Keratinocyte (primary cell): ENCODE results near the gene ATG4B.

Experiments used
- CTCF ChIP-seq, 3 experiments: IDR thresholded peaks in 1 of 3; conservative IDR thresholded peaks in 1 of 3; optimal IDR thresholded peaks in 1 of 3; 2 replicates in 2 of 3; 3 replicates in 1 of 3; pipeline versions ENCODE3 to v1.5.1; 2011; ENCODE audit warnings: low read length in 3 of 3, mild to moderate bottlenecking in 3 of 3, moderate library complexity in 2 of 3, control low read depth in 1 of 3, inconsistent platforms in 1 of 3; ENCODE audit not compliant: insufficient read depth in 2 of 3; ENCODE audit errors: extremely low read depth in 1 of 3
- EZH2 ChIP-seq: IDR thresholded peaks from one replicate; pipeline ENCODE4 v1.6.1; 2012; ENCODE audit warnings: inconsistent platforms, mild to moderate bottlenecking, low read length, moderate library complexity

- TF ChIP-seq CTCF (optimal IDR thresholded peaks at IDR 0.05 in 1 of 3, IDR thresholded peaks at IDR 0.05 in 1 of 3, conservative IDR thresholded peaks at IDR 0.05 in 1 of 3; ENCODE audit: extremely low read depth in 1 of 3, insufficient read depth in 2 of 3, low read length in 3 of 3): no peak
- TF ChIP-seq EZH2: no peak
These were observed 14.6 kb downstream of the ATG4B start for GRCh38 chr2:241652142-241652541.
